H1 (cell line): ENCODE measurements around the gene ZNF346. TPM values are rescaled to one million over a fixed set of nuclear protein-coding genes. Genes with fewer than 3 reads are reported as not detected.

ENCODE experiments used
- CTCF ChIA-PET: fragments of 300-600 bp; sonication (Branson Sonifier 250); formaldehyde crosslinking; loops from one replicate; lab custom pipeline; 2021; ENCODE audit not compliant: partially characterized antibody; lab: Charles Lee
- POLR2A ChIA-PET: fragments of 300-600 bp; sonication (Branson Sonifier 250); formaldehyde crosslinking; loops from one replicate; lab custom pipeline; 2021; ENCODE audit warnings: inconsistent platforms; ENCODE audit not compliant: partially characterized antibody; lab: Charles Lee
- DNase-seq, 2 experiments: peaks; one replicate each; pipeline versions ENCODE4 v3.0.0 to v3.0.0-alpha.2; 2010 to 2022; ENCODE audit warnings: low spot score in 2 of 2, low read depth in 1 of 2, mixed read lengths in 1 of 2
- FAIRE-seq: peaks from 2 replicates; lab custom pipeline; 2011; peaks lifted over from hg19 to GRCh38; lab: Jason Lieb, UNC
- H2AFZ ChIP-seq: 2 replicates; pipeline ENCODE4 v1.8.1; 2012; ENCODE audit warnings: low read length, inconsistent platforms
- H2AK5ac ChIP-seq: 2 replicates; pipeline ENCODE4 v1.6.1; 2013; ENCODE audit warnings: low read depth, low read length
- H2BK120ac ChIP-seq: replicated peaks from 2 replicates; pipeline ENCODE3; 2013; ENCODE audit warnings: low read depth, low read length, inconsistent platforms
- H2BK12ac ChIP-seq: 2 replicates; pipeline ENCODE4 v1.6.1; 2013; ENCODE audit warnings: low read depth, low read length
- H2BK15ac ChIP-seq: 2 replicates; pipeline ENCODE4 v1.6.1; 2013; ENCODE audit warnings: low read length
- H2BK20ac ChIP-seq: 2 replicates; pipeline ENCODE4 v1.6.1; 2013; ENCODE audit warnings: low read length
- H2BK5ac ChIP-seq: 2 replicates; pipeline ENCODE4 v1.6.1; 2013; ENCODE audit warnings: low read depth, low read length
- H3K14ac ChIP-seq: 2 replicates; pipeline ENCODE4 v1.6.1; 2013; ENCODE audit warnings: inconsistent platforms; ENCODE audit not compliant: insufficient read length
- H3K18ac ChIP-seq: 2 replicates; pipeline ENCODE4 v1.6.1; 2013; ENCODE audit warnings: low read length; ENCODE audit errors: extremely low read depth
- H3K23ac ChIP-seq: 2 replicates; pipeline ENCODE4 v1.6.1; 2013; ENCODE audit warnings: inconsistent platforms; ENCODE audit not compliant: insufficient read length
- H3K23me2 ChIP-seq: 2 replicates; pipeline ENCODE4 v1.6.1; 2013; ENCODE audit warnings: low read depth, low read length
- H3K27ac ChIP-seq: 2 replicates; pipeline ENCODE4 v1.6.1; 2011; ENCODE audit warnings: low read depth, low read length, inconsistent platforms
- H3K27me3 ChIP-seq, 4 experiments: replicated peaks in 1 of 4; 1 replicate in 1 of 4; 2 replicates in 3 of 4; pipeline versions ENCODE4 v1.6.1 to v1.8.1; 2011 to 2013; ENCODE audit warnings: low read length in 3 of 4, mild to moderate bottlenecking in 3 of 4, inconsistent platforms in 2 of 4, mixed read lengths in 2 of 4, moderate library complexity in 1 of 4; ENCODE audit not compliant: control insufficient read depth in 3 of 4, insufficient read depth in 3 of 4; ENCODE audit errors: extremely low read depth in 1 of 4
- H3K36me3 ChIP-seq, 4 experiments: 2 replicates each; pipeline versions ENCODE4 v1.6.1 to v1.8.1; 2011 to 2013; ENCODE audit warnings: mild to moderate bottlenecking in 4 of 4, low read length in 3 of 4, moderate library complexity in 2 of 4, control low read depth in 1 of 4, inconsistent platforms in 1 of 4; ENCODE audit not compliant: insufficient read depth in 4 of 4, control insufficient read depth in 2 of 4
- H3K4ac ChIP-seq: replicated peaks from 2 replicates; pipeline ENCODE3; 2013; ENCODE audit warnings: low read length, low read depth, mixed read lengths, inconsistent platforms; ENCODE audit not compliant: insufficient read length
- H3K4me1 ChIP-seq, 4 experiments: replicated peaks in 1 of 4; 1 replicate in 1 of 4; 2 replicates in 3 of 4; pipeline versions ENCODE4 v1.6.1 to v1.8.1; 2011 to 2013; ENCODE audit warnings: low read length in 3 of 4, inconsistent platforms in 2 of 4, mixed read lengths in 1 of 4; ENCODE audit not compliant: insufficient read depth in 4 of 4, control insufficient read depth in 3 of 4
- H3K4me2 ChIP-seq, 2 experiments: 2 replicates each; pipeline versions ENCODE4 v1.6.1 to v1.8.1; 2011 to 2013; ENCODE audit warnings: low read depth in 2 of 2, low read length in 2 of 2, control low read depth in 1 of 2, inconsistent platforms in 1 of 2, mild to moderate bottlenecking in 1 of 2; ENCODE audit not compliant: insufficient read depth in 1 of 2
- H3K4me3 ChIP-seq, 4 experiments: fragments of 200-600, 300-600 bp in 1 of 4; sonication (generic), shearing (Covaris generic), sonication (Bioruptor Twin) in 1 of 4; 2 replicates each; pipeline versions ENCODE4 v1.5.1 to v1.8.1; 2011 to 2016; ENCODE audit warnings: low read length in 4 of 4, low read depth in 3 of 4, control low read depth in 2 of 4, inconsistent platforms in 2 of 4, mild to moderate bottlenecking in 2 of 4, mixed read lengths in 1 of 4, moderate library complexity in 1 of 4; ENCODE audit not compliant: insufficient read depth in 2 of 4; ENCODE audit errors: extremely low read depth in 1 of 4
- H3K56ac ChIP-seq: replicated peaks from 2 replicates; pipeline ENCODE3; 2013; ENCODE audit warnings: low read depth, mild to moderate bottlenecking, mixed read lengths, low read length, inconsistent platforms; ENCODE audit not compliant: insufficient read length
- H3K79me1 ChIP-seq: 2 replicates; pipeline ENCODE4 v1.6.1; 2013; ENCODE audit warnings: low read depth, low read length, control low read depth
- H3K79me2 ChIP-seq, 2 experiments: 2 replicates each; pipeline versions ENCODE4 v1.6.1 to v1.8.1; 2012 to 2013; ENCODE audit warnings: low read length in 2 of 2, mild to moderate bottlenecking in 2 of 2, inconsistent platforms in 1 of 2; ENCODE audit not compliant: insufficient read depth in 2 of 2, control insufficient read depth in 1 of 2
- H3K9ac ChIP-seq, 4 experiments: replicated peaks in 1 of 4; 1 replicate in 1 of 4; 2 replicates in 3 of 4; pipeline versions ENCODE4 v1.6.1 to v1.8.1; 2011 to 2013; ENCODE audit warnings: low read depth in 3 of 4, low read length in 3 of 4, control low read depth in 2 of 4, mild to moderate bottlenecking in 2 of 4, moderate library complexity in 2 of 4, inconsistent platforms in 1 of 4; ENCODE audit errors: extremely low read depth in 1 of 4
- H3K9me3 ChIP-seq, 2 experiments: 2 replicates each; pipeline versions ENCODE4 v1.6.1 to v1.8.1; 2012 to 2013; ENCODE audit warnings: mild to moderate bottlenecking in 2 of 2, moderate library complexity in 2 of 2, control low read depth in 1 of 2, inconsistent platforms in 1 of 2, low read depth in 1 of 2, low read length in 1 of 2, mixed read lengths in 1 of 2; ENCODE audit not compliant: insufficient read depth in 2 of 2
- H4K20me1 ChIP-seq, 2 experiments: replicated peaks in 1 of 2; 2 replicates each; pipeline versions ENCODE3 to v1.8.1; 2011 to 2013; ENCODE audit warnings: inconsistent platforms in 2 of 2, low read length in 2 of 2, mild to moderate bottlenecking in 1 of 2; ENCODE audit not compliant: insufficient read depth in 2 of 2, control insufficient read depth in 1 of 2
- H4K5ac ChIP-seq: 2 replicates; pipeline ENCODE4 v1.6.1; 2013; ENCODE audit warnings: low read length, low read depth, mixed read lengths, inconsistent platforms; ENCODE audit not compliant: insufficient read length
- H4K8ac ChIP-seq: 2 replicates; pipeline ENCODE4 v1.8.0; 2013; ENCODE audit warnings: mild to moderate bottlenecking, moderate library complexity, low read length, inconsistent platforms; ENCODE audit not compliant: insufficient read depth; ENCODE audit errors: extremely low read depth
- H4K91ac ChIP-seq: replicated peaks from 2 replicates; pipeline ENCODE3; 2013; ENCODE audit warnings: low read length, mixed read lengths, inconsistent platforms; ENCODE audit not compliant: insufficient read length
- ASH2L ChIP-seq: fragments of 200-600, 300-600 bp; sonication (generic); IDR thresholded peaks from one replicate; pipeline ENCODE4 v1.7.1; 2017; ENCODE audit warnings: low read length
- CEBPB ChIP-seq: IDR thresholded peaks from 2 replicates; pipeline ENCODE4 v1.6.1; 2012; ENCODE audit warnings: low read depth, low read length
- CHD1 ChIP-seq: IDR thresholded peaks from 2 replicates; pipeline ENCODE4 v1.6.1; 2012; ENCODE audit warnings: low read depth, low read length, improper control_type of control experiment
- CHD2 ChIP-seq: IDR thresholded peaks from 2 replicates; pipeline ENCODE4 v1.6.1; 2012; ENCODE audit warnings: low read length, improper control_type of control experiment
- FOSL1 ChIP-seq: IDR thresholded peaks from 2 replicates; pipeline ENCODE4 v1.6.1; 2011; ENCODE audit warnings: mild to moderate bottlenecking, low read depth, low read length, moderate library complexity; ENCODE audit not compliant: insufficient read depth
- GTF2F1 ChIP-seq: IDR thresholded peaks from 2 replicates; pipeline ENCODE4 v1.6.1; 2012; ENCODE audit warnings: low read depth, low read length, improper control_type of control experiment, borderline replicate concordance
- RFX5 ChIP-seq: IDR thresholded peaks from 2 replicates; pipeline ENCODE4 v1.6.1; 2011; ENCODE audit warnings: low read depth, low read length, improper control_type of control experiment, borderline replicate concordance
- SIN3A ChIP-seq, 2 experiments: IDR thresholded peaks in 1 of 2; conservative IDR thresholded peaks in 1 of 2; 2 replicates each; pipeline ENCODE4 v1.6.1; 2011 to 2012; ENCODE audit warnings: low read length in 2 of 2, improper control_type of control experiment in 1 of 2, low read depth in 1 of 2, mild to moderate bottlenecking in 1 of 2
- SP1 ChIP-seq: IDR thresholded peaks from 2 replicates; pipeline ENCODE4 v1.6.1; 2011; ENCODE audit warnings: low read depth, low read length
- USF2 ChIP-seq: IDR thresholded peaks from 2 replicates; pipeline ENCODE4 v1.6.1; 2011; ENCODE audit warnings: low read length, improper control_type of control experiment
- YY1 ChIP-seq: IDR thresholded peaks from 2 replicates; pipeline ENCODE4 v1.6.1; 2011; ENCODE audit warnings: low read depth, mild to moderate bottlenecking, low read length
- WGBS, 2 experiments: shearing (Covaris generic) in 1 of 2; methylation state at CpG; one replicate each; pipeline versions ENCODE4 v1.1.6 to v1.1.7; 2013 to 2015; ENCODE audit warnings: low lambda C conversion rate in 2 of 2, mixed read lengths in 2 of 2, inconsistent platforms in 1 of 2, low coverage in 1 of 2, missing lambda C conversion rate in 1 of 2; ENCODE audit not compliant: insufficient replicate concordance in 2 of 2, insufficient coverage in 1 of 2, insufficient read length in 1 of 2; ENCODE audit errors: extremely low coverage in 1 of 2, missing lambda C conversion rate in 1 of 2; 5-methylcytosine and 5-hydroxymethylcytosine counted together
- polyA plus RNA-seq, 7 experiments: library from polyadenylated mRNA; depleted of rRNA in 3 of 7; stranded (reverse) in 5 of 7; unstranded in 2 of 7; fragments of >200 nt in 5 of 7; fragments of 200-250 nt in 2 of 7; gene quantifications; 1 replicate in 5 of 7; 2 replicates in 1 of 7; 4 replicates in 1 of 7; pipeline versions ENCODE4 v1.2.1 to v1.2.3, GENCODE V29; 2011 to 2013; ENCODE audit warnings: missing spikeins in 2 of 7, mixed read lengths in 2 of 7
- total RNA-seq: library from RNA; stranded (reverse); fragmentation: NEBNext Ultra II Directional; extraction: Animal tissue kit (Norgen Biotek cat#: 25700); gene quantifications from 2 replicates; pipeline ENCODE4 v1.2.1, GENCODE V29; 2021

ZNF346 gene
- total and polyA plus RNA-seq, 2 of the 8 experiments (the other 6 are each of a cell fraction or from before 2014, with no cell fraction given) = 19.9 to 20.8 TPM

GRCh38 chr5:177116631-177117373 lies 94.3 kb downstream of the ZNF346 start:
- Histone ChIP-seq H3K9ac (no peak overlapping the region), H3K27ac (peak overlapping the region; percentile 3; the same call in 1 of the 2 replicates)
- FAIRE-seq = no peak
- TF ChIP-seq CHD1 (no peak), FOSL1 (no peak), USF2 (peak; percentile 97), CEBPB (no peak), SIN3A (conservative IDR thresholded peaks at IDR 0.05 in 1 of 2, IDR thresholded peaks at IDR 0.05 in 1 of 2; ENCODE audit: low read depth in 1 of 2, low read length in 2 of 2) (no peak), RFX5 (no peak), YY1 (no peak), CHD2 (peak; percentile 80), SP1 (peak; percentile 85), ASH2L (peak; percentile 65), GTF2F1 (peak; percentile 70; the same call in 1 of the 2 replicates)

More at GRCh38 chr5:177116631-177117373, 94.3 kb downstream of the ZNF346 start:
- Histone ChIP-seq H3K14ac (no peak overlapping the region), H3K18ac (peak overlapping the region; percentile 93; the same call in 1 of the 2 replicates), H4K5ac (peak overlapping the region; percentile 17), H3K27me3 (peaks cover 0 to 4% (median 1%) of the 10 kb centered on the region in 4 experiments; a peak in 2 of 7 replicates), H3K23ac (no peak overlapping the region), H2AFZ (peak overlapping the region; percentile 59; the same call in 1 of the 2 replicates), H3K4me1 (peaks cover 0 to 4% (median 4%) of the 10 kb centered on the region in 4 experiments; a peak in 3 of 7 replicates), H3K79me2 (no peaks in the 10 kb centered on the region), H2BK5ac (0 out of 2 replicates have a peak overlapping the region, but pooled peaks have one; percentile 46), H4K91ac (peak overlapping the region; percentile 20), H2BK120ac (no peak overlapping the region), H3K4me2 (peak overlapping the region; percentile 15 to 49; a peak in 2 of 4 replicates), H2BK12ac (peak overlapping the region; percentile 78), H3K36me3 (no peaks in the 10 kb centered on the region), H3K4me3 (no peak overlapping the region), H4K8ac (peak overlapping the region; percentile 90; the same call in 1 of the 2 replicates), H2BK15ac (no peak overlapping the region), H2BK20ac (no peak overlapping the region), H3K9me3 (peaks cover 0 to 3% of the 10 kb centered on the region in 2 experiments; a peak in 1 of 4 replicates), H3K4ac (no peak overlapping the region), H3K56ac (no peak overlapping the region), H4K20me1 (no peaks in the 10 kb centered on the region), H3K79me1 (no peaks in the 10 kb centered on the region), H3K23me2 (no peaks in the 10 kb centered on the region), H2AK5ac (no peak overlapping the region)
- peak in 1 of 2 experiments; percentile 94 for DNase-seq
- POLR2A ChIA-PET = interaction anchor here (0.5 to 6.7 kb wide), 4 partner anchors 16 to 334 kb away, joined by 3 to 101 read pairs (median 3); partner anchors contain the start of gene NSD1
- CTCF ChIA-PET = interaction anchor here (1.4 kb wide), 1 partner anchor 45 kb away, joined by 7 read pairs; no protein-coding TSS in a partner anchor
- 46% methylated on average over 49 of the region's 49 CpGs; no CpG with 5 or more reads in 1 of the 2 experiments for whole genome bisulfite sequencing, 2 experiments
